Measurements from ENCODE around the gene AMIGO1. TPM values are rescaled to one million over a fixed set of nuclear protein-coding genes. Genes with fewer than 3 reads are reported as not detected.

Gene AMIGO1
- polyA plus RNA-seq, 3 donors from 2014 or later, result 3.6 to 12.5 (median 5.0) TPM

DNA sequence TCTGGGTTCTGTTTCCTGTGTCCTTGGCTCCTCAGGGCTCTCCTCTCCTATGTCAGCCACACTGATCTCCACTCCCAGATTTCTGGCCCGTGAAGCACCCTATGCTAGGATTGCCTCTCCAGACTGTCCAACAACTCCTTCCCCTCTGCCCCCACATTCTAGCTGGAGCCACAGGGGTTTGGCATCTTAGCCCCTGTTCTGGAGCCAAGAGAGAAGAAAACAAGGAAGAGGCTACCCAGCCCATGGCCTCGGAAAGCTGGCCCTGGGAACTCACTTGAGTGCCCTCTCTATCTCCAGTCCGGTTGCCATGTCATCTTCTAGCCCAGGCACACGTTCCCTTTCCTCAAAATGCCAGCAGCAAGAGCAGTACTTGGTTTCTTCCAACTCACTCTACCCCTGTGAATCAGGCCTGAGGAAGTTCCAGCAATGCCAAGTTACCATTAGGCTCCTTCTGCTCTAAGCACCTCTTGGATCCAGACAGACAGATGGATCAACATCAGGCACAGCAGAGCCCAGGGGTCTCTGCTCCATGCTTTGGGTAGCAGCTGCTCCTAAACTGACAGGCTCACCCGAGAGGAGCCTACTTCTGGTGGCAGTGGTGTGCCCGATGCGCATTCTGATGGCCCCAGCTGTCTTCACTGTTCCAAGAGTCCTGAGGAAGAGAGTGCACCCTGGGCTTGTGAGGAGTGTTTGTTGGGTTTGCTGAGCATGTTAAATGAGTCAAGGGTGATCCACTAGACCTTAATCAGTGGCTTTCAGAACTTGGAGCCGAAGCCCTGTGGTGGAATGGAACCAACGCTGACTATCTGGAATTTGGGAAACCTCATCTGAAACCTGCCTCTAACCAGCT is 18.5 kb upstream of the AMIGO1 start:
- H3K27me3 Mint-ChIP-seq (ENCODE audit: low read depth in 3 of 3), result peaks cover 2 to 7% (median 6%) of the 10 kb centered on the region in 3 donors
- no peaks in the 10 kb centered on the region for H3K9me3 Mint-ChIP-seq

DNA sequence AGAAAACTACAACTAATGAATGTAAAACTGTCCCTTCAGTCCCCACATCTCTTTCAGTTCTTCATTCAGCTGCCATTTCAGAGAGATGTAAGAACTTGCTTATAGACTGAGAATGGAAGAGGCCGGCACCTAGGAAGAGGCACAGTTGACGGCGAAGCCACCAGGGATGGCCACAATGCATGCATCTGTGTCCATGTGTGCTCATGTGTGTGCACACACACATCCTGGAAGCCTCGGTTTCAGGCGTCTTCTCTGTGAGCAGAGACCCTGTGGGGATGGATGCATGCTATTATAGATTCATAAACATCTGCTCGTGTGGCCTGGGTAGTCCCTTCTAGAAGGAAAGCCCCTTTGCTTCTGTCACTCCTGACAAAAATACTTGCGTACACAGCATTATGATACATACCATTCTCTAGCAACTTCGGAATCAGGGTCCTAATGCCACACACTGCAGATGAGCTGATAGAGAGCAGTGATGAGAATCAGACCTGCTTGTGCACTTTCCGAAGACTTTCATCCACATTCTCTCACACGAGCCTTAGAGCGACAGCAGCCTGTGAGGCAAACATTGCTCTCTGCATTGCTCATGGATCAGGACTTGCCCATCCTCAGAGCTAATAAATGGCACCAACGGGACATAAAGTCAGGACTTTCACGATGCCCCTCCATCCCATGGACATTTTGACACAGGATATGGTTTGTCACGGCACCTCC is 17.7 kb upstream of the AMIGO1 start:
- DNase-seq, result no peak
- no peak overlapping the region for H3K4me3 Mint-ChIP-seq
- H3K27me3 Mint-ChIP-seq (ENCODE audit: low read depth in 3 of 3), result peaks cover 2 to 4% (median 3%) of the 10 kb centered on the region in 3 donors
- no peak overlapping the region for H3K27ac Mint-ChIP-seq
- peaks cover 2 to 4% of the 10 kb centered on the region in 2 donors for H3K4me1 Mint-ChIP-seq
- no peaks in the 10 kb centered on the region for H3K9me3 Mint-ChIP-seq
- no peaks in the 10 kb centered on the region for H3K36me3 Mint-ChIP-seq

More for the DNA sequence above, 18.5 kb upstream of the AMIGO1 start:
- no peaks in the 10 kb centered on the region for H3K36me3 Mint-ChIP-seq
- DNase-seq, result no peak
- no peak overlapping the region for H3K4me3 Mint-ChIP-seq
- H3K27ac Mint-ChIP-seq, result no peak overlapping the region
- peaks cover 10% of the 10 kb centered on the region in 2 donors for H3K4me1 Mint-ChIP-seq

DNA sequence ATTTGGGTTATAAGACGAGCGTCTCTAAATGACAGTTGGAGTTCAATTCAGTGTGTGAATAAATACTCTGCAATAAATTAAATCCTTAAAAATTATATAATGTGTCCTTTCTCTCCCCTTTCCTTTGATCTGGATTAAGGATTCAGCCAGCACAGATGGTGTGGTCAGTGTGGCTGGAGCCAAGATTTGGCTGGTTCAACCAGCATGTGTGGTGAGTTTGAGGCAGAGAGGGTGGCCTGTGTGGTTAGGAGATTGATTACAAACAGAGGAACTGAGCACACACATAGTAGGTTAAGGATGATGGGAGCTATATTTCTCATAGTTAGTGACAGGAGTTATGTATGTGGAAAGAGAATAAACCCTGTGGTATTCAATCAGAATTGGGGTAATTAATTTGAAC is 14.2 kb upstream of the AMIGO1 start:
- H3K4me1 Mint-ChIP-seq, result no peaks in the 10 kb centered on the region
- H3K4me3 Mint-ChIP-seq, result no peak overlapping the region
- peaks cover 3 to 7% (median 4%) of the 10 kb centered on the region in 3 donors for H3K27me3 Mint-ChIP-seq (ENCODE audit: low read depth in 3 of 3)
- no peaks in the 10 kb centered on the region for H3K9me3 Mint-ChIP-seq
- DNase-seq, result no peak
- no peaks in the 10 kb centered on the region for H3K36me3 Mint-ChIP-seq
- no peak overlapping the region for H3K27ac Mint-ChIP-seq

DNA sequence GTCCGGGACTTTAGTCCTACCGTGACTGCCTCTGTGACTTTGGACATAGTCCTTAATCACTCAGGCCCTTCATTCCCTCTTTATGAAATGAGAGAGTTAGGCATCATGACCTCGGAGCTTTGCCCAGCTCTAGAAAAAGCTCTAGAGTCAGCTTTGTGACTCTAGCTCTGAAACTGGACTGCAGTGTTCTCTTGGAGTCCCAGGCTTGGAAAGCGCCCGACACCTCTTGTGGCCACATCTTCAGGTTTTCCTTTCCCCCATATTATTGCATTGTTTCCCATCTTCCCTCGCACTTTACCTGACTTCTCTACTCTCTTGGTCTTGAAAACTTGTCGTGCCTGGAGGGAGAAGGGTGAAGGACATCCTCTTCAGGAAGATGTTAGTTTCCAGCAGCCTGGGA is 12.5 kb upstream of the AMIGO1 start:
- Mint-ChIP-seq H3K4me3 (no peak overlapping the region), H3K27me3 (ENCODE audit: low read depth in 3 of 3) (peaks cover 2 to 4% (median 4%) of the 10 kb centered on the region in 3 donors), H3K36me3 (no peaks in the 10 kb centered on the region), H3K4me1 (no peaks in the 10 kb centered on the region), H3K27ac (no peak overlapping the region), H3K9me3 (no peaks in the 10 kb centered on the region)
- DNase-seq, result no peak

DNA sequence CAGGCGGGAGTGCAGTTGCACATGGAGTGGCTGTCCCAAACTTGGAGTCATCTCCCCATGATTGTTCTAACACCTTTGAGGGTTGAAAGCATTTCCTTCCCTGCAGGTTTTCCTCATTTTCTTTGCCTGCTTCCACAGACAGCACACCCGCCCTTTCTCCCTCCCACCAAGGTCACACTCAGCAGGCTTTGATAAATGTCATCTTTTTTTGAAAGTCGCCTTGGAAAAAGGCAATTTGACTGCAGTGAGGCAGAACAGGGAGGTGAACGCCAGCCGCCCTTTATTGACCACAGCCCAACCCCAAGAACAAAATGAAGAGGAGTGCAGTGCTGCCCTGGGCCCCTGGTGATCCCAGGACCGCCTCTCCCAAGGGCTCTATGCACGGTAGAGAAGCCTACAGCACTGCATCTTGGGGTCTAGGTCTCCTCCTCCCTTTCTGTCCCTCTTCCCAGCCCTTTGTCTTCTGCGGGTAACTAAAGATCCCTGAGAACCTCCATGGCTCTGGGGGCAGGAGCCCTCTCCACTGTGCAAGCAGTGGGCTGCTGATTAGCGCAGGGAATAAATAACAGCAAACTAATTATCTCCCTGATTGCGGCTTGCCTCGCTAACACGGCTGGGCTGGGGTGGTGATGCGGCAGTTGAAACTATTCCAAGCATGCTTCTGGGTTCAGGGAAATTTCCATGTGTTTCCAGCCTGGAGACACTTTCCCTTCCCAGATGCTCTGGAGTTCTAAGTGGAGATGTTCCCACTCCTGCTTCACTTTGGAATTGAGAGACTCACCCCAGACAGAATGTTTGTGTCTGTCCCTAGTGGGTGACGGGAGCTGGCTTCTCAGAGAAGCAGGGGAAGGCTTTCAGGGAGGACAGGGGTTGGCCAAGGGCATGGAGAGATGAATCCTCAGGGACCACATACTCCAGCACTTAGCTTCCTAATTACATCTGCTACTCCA is 11.8 kb upstream of the AMIGO1 start:
- Mint-ChIP-seq H3K27ac (no peak overlapping the region), H3K4me1 (no peaks in the 10 kb centered on the region), H3K36me3 (no peaks in the 10 kb centered on the region), H3K4me3 (no peak overlapping the region), H3K9me3 (no peaks in the 10 kb centered on the region), H3K27me3 (ENCODE audit: low read depth in 3 of 3) (peaks cover 1 to 4% (median 4%) of the 10 kb centered on the region in 3 donors)
- DNase-seq, result no peak

DNA sequence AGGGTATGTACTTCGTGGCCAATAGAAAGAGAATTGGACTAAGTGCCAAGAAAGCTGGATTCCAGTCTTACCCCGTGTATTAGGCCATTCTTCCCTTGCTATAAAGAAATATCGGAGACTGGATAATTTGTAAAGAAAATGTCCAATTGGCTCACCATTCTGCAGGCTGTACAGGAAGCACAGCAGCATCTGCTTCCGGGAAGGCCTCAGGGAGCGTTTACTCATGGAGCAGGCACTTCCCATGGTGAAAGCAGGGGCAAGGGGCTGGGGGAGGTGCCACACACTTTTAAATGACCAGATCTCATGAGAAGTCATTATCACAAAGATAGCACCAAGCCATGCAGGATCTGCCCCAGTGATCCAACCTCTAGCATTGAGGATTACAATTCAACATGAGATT is 7.8 kb upstream of the AMIGO1 start:
- H3K36me3 Mint-ChIP-seq, result no peaks in the 10 kb centered on the region
- H3K9me3 Mint-ChIP-seq, result no peaks in the 10 kb centered on the region
- DNase-seq, result no peak
- no peak overlapping the region for H3K4me3 Mint-ChIP-seq
- H3K27me3 Mint-ChIP-seq (ENCODE audit: low read depth in 3 of 3), result peaks cover 1 to 5% (median 4%) of the 10 kb centered on the region in 3 donors
- H3K4me1 Mint-ChIP-seq, result no peaks in the 10 kb centered on the region
- H3K27ac Mint-ChIP-seq, result no peak overlapping the region

DNA sequence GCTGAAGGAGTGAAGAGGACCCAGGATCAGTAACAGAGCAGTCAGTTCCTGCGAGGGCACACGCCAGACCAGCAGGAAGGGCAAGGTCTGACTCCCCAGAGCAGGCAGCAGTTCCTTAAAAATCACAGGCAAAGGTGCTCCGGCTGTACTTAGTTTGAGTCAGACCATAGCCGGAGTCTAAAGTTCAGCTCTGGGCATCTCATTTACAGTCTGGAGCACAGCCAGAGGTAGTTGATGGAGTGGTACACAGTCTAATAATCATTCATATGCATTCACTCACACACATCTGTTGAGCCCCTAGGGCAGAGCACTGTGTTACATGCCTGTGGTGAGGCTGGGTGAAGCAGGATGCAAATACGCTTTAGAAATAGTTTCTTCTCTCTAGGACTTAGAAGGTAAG is 7.3 kb upstream of the AMIGO1 start:
- H3K27ac Mint-ChIP-seq, result no peak overlapping the region

DNA sequence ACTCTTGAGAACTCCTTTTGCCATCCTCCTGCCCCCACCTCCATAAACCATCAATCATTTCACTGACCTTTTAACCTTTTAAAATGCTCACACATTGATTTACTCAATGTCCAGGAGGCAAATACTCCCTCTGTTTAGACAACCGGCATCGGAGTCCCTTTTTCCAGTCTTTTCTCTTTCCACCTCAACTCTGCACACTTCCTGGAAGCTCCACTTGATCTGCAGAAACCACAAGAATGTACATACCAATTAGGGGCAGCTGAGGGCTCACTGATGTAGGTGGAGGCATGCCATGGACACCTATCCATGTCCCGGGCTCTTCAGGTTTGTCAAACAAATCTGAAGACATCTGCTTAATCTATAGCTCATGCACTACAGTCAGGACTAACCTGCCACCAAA is 5.3 kb upstream of the AMIGO1 start:
- Mint-ChIP-seq H3K27ac (no peak overlapping the region), H3K4me3 (no peak overlapping the region), H3K27me3 (ENCODE audit: low read depth in 3 of 3) (peaks cover 1 to 7% (median 3%) of the 10 kb centered on the region in 3 donors), H3K4me1 (peaks cover 7 to 8% of the 10 kb centered on the region in 2 donors), H3K36me3 (no peaks in the 10 kb centered on the region), H3K9me3 (no peaks in the 10 kb centered on the region)
- DNase-seq, result no peak

More for the DNA sequence above, 7.3 kb upstream of the AMIGO1 start:
- DNase-seq, result no peak
- peaks cover 1 to 3% (median 2%) of the 10 kb centered on the region in 3 donors for H3K27me3 Mint-ChIP-seq (ENCODE audit: low read depth in 3 of 3)
- H3K36me3 Mint-ChIP-seq, result no peaks in the 10 kb centered on the region
- no peaks in the 10 kb centered on the region for H3K4me1 Mint-ChIP-seq
- no peaks in the 10 kb centered on the region for H3K9me3 Mint-ChIP-seq
- no peak overlapping the region for H3K4me3 Mint-ChIP-seq

DNA sequence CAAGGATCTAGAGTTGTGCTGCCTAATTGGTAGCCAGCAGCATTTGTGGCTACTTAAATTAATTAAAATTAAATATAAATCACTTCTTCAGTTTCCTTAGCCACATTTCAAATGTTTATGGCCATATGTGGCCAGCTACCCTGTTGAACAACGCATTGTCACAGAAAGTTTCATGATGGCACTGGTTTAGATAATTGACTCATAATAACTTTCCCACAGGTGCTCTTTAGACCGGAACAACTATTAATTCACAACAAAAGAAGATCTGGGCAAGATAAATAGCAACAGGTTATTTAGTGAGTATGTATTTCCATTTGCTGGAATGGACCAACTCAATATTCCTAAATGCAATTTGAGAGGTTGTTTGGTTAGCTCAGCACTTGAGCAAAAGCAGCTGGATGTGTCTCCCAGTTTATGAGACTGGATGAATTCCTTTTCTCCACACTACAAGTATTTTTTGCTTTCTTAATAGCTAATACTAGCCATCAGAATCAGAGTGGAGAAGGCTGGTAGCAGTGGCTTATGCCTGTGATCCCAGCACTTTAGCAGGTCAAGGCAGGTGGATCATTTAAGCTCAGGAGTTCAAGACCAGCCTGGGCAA is 3.7 kb upstream of the AMIGO1 start:
- no peak for DNase-seq
- no peaks in the 10 kb centered on the region for H3K9me3 Mint-ChIP-seq
- no peaks in the 10 kb centered on the region for H3K36me3 Mint-ChIP-seq
- H3K4me1 Mint-ChIP-seq, result peaks cover 18 to 21% of the 10 kb centered on the region in 2 donors
- H3K27me3 Mint-ChIP-seq (ENCODE audit: low read depth in 3 of 3), result peaks cover 1 to 10% (median 6%) of the 10 kb centered on the region in 3 donors
- H3K4me3 Mint-ChIP-seq, result no peak overlapping the region
- no peak overlapping the region for H3K27ac Mint-ChIP-seq

DNA sequence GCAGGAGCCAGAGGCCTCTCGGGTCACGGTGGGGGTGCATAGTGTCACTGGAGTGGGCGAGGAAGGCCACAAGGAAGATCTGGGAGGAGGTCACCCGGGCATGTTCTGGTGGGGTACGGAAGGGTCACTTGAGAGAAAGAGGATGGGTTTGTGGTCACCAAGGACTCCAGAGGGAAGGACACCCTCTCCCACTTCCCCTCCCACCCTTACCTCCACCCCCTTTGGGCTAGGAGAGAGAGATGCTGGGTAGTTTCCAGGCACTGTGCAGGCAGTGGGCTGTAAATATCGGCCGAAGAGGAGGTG is 703 bp downstream of the AMIGO1 start:
- DNase-seq, result no peak
- Mint-ChIP-seq H3K4me1 (peaks cover 46 to 55% of the 10 kb centered on the region in 2 donors), H3K9me3 (no peaks in the 10 kb centered on the region), H3K27me3 (ENCODE audit: low read depth in 3 of 3) (peaks cover 0 to 9% (median 6%) of the 10 kb centered on the region in 3 donors), H3K4me3 (peak overlapping the region; percentile 82 to 92 (median 86)), H3K36me3 (peaks cover 0 to 5% (median 0%) of the 10 kb centered on the region in 3 donors), H3K27ac (peak overlapping the region in 4 of 6 donors; percentile 40 to 62 (median 48))

DNA sequence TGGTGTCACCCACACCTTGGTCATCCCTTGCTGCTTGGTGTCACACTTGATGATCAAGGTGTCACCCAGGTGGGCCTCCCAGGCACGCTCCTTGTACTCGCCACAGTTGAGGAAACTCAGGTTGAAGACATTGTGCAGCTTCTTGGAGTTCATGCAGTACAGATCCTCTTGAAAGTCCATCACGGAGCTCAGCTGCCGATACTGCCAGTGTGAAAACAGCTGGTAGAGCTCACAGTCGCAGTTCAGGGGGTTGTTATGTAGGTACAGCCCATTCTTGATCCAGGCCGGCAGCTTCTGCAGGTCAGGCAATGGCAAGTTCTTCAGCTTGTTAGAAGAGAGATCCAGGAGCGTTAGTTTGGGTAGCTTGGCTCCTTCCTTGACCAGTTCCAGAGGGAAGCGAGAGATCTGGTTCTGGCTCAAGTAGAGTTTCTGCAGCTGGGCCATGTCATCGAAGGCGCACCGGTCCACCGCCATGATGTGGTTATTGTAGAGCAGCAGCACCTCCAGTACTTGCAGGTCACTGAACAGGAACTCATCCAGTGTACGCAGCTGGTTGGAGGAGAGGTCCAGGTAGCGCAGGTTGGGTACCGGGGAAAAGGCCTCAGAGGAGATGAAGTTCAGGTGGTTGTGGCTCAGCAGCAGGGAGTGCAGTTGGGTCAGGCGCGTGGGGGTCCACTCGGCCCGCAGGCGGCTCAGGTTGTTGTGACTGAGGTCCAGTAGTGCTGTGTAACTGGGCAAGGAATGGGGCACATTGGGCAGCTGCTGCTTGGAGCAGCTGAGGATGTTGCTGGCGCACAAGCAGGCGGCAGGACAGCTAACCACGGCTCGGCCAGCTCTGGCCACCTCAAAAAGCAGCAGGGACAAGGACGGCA is 1.3 kb downstream of the AMIGO1 start:
- peaks cover 49 to 59% of the 10 kb centered on the region in 2 donors for H3K4me1 Mint-ChIP-seq
- no peak for DNase-seq
- H3K9me3 Mint-ChIP-seq, result no peaks in the 10 kb centered on the region
- peaks cover 0 to 5% (median 0%) of the 10 kb centered on the region in 3 donors for H3K36me3 Mint-ChIP-seq
- H3K4me3 Mint-ChIP-seq, result peak overlapping the region; percentile 82 to 92 (median 86)
- peak overlapping the region in 5 of 6 donors; percentile 40 to 62 (median 48) for H3K27ac Mint-ChIP-seq
- peaks cover 0 to 9% (median 6%) of the 10 kb centered on the region in 3 donors for H3K27me3 Mint-ChIP-seq (ENCODE audit: low read depth in 3 of 3)

DNA sequence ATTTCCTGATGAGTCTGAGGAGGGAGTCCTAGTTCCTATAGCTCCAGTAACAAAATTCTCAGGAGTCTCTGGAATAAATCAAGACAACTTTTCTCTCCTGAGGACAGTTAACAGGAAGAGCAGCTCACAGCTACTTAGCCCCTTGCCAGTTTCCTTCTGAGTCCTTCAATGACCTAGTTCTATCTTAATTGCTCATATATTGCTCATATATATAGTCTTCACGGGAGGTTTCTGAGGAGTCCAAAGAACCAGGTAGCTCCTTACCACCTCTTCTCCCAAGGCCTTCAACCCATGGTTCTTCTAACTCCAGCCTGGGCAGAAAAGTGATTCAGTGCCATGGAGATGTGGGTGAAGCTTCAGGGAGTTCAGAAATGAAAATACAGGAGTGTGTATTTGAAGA is 4.6 kb downstream of the AMIGO1 start:
- peaks cover 0 to 5% (median 4%) of the 10 kb centered on the region in 3 donors for H3K36me3 Mint-ChIP-seq
- H3K27me3 Mint-ChIP-seq (ENCODE audit: low read depth in 3 of 3), result peaks cover 0 to 6% (median 5%) of the 10 kb centered on the region in 3 donors
- H3K4me1 Mint-ChIP-seq, result peaks cover 76 to 85% of the 10 kb centered on the region in 2 donors
- peak overlapping the region; percentile 42 to 80 (median 55) for H3K27ac Mint-ChIP-seq
- H3K4me3 Mint-ChIP-seq, result no peak overlapping the region
- H3K9me3 Mint-ChIP-seq, result no peaks in the 10 kb centered on the region
- no peak for DNase-seq
